ENCODE measurements around the gene TNFRSF11A.

DNA sequence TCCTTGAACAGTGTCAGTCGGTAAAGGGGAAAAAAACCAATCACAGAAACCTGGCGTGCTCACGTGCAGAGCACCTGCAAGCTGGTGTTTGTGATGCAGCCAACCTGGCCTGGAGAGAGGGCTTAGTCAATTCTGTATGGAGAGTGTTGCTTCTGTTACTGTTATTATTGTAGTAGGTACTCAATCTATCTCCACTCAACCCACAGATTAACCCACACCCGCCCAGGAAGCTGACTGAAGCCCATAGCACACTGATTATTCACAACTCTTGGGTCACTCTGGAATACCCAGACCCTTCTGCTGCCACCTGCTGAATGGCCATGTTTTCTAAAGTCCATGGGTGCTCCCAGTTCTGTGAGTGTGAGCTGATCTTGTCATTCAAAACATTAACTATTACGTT, 53.9 kb downstream of the TNFRSF11A start:
- TF ChIP-seq, protein P1, sequence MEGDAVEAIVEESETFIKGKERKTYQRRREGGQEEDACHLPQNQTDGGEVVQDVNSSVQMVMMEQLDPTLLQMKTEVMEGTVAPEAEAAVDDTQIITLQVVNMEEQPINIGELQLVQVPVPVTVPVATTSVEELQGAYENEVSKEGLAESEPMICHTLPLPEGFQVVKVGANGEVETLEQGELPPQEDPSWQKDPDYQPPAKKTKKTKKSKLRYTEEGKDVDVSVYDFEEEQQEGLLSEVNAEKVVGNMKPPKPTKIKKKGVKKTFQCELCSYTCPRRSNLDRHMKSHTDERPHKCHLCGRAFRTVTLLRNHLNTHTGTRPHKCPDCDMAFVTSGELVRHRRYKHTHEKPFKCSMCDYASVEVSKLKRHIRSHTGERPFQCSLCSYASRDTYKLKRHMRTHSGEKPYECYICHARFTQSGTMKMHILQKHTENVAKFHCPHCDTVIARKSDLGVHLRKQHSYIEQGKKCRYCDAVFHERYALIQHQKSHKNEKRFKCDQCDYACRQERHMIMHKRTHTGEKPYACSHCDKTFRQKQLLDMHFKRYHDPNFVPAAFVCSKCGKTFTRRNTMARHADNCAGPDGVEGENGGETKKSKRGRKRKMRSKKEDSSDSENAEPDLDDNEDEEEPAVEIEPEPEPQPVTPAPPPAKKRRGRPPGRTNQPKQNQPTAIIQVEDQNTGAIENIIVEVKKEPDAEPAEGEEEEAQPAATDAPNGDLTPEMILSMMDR (IDR thresholded peaks at IDR 0.05; ENCODE audit: low read length), result no peak
- TF ChIP-seq EZH2 (optimal IDR thresholded peaks at IDR 0.05; ENCODE audit: low read depth, low read length) (no peak), EZH2phosphoT487 (IDR thresholded peaks at IDR 0.05; ENCODE audit: low read length) (no peak)

Data from MM.1S (cell line).